Activated CD4-positive, alpha-beta T cell treated with anti-CD3 and anti-CD28 coated beads for 4 hours (primary cell): ENCODE results near the gene OR8B2.
"Not testable (repeated sequence)": the region's sequence is repeated elsewhere in the genome, so short reads cannot be mapped to it uniquely, and the experiment has no call there.

Experiments
- DNase-seq, 2 donors: peaks; one replicate each; pipeline ENCODE4 v3.0.0-alpha.2; 2020

The OR8B2 gene

GRCh38 chr11:124384399-124384798 lies at the start of gene OR8B2:
OR8B2 (minus strand) TSS chr11:124384499; CDS start chr11:124383343, 1,156 bp downstream.
- DNase-seq = no peak

- DNase-seq = no peak
Measured at GRCh38 chr11:124429599-124429998, 45.3 kb upstream of the OR8B2 start.

GRCh38 chr11:124424384-124424921 lies 40.2 kb upstream of the OR8B2 start, which contains the start of gene OR8B4:
OR8B4 (minus strand) TSS chr11:124424871; CDS start chr11:124424871, 0 bp downstream.
- DNase-seq = no peak

GRCh38 chr11:124421043-124421442 lies 36.7 kb upstream of the OR8B2 start:
- DNase-seq = no peak

- DNase-seq = no peak
Measured at GRCh38 chr11:124415356-124415923, 31.1 kb upstream of the OR8B2 start.

GRCh38 chr11:124409906-124410305 lies 25.6 kb upstream of the OR8B2 start:
- no peak for DNase-seq

DNA sequence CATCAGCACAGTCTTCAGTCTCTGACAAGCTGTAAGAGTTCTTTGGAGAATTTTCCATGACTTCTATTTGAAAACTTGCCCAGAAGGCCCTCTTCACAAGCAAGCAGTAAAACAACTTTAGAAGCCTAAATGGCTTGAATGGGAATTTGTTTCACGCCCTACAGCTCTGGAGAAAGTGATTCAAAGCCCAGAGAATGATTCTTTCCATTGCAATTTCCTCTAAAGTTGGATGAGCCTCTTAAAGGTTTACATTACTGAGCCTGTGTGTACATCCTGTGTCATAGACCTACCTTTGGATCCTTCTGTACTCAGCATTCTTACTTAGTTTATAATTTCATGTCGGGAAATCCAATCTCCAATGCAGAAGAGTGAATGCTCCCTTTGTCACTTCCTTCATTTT lies 21.3 kb upstream of the OR8B2 start:
- no peak for DNase-seq

DNA sequence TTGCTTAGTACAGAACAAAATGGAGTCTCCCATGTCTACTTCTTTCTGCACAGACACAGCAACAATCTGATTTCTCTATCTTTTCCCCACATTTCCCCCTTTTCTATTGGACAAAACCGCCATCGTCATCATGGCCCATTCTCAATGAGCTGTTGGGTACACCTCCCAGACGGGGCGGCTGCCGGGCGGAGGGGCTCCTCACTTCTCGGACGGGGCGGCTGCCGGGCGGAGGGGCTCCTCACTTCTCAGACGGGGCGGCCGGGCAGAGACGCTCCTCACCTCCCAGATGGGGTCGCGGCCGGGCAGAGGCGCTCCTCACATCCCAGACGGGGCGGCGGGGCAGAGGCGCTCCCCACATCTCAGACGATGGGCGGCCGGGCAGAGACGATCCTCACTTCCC lies 18.9 kb upstream of the OR8B2 start:
- DNase-seq = not testable (repeated sequence)

DNA sequence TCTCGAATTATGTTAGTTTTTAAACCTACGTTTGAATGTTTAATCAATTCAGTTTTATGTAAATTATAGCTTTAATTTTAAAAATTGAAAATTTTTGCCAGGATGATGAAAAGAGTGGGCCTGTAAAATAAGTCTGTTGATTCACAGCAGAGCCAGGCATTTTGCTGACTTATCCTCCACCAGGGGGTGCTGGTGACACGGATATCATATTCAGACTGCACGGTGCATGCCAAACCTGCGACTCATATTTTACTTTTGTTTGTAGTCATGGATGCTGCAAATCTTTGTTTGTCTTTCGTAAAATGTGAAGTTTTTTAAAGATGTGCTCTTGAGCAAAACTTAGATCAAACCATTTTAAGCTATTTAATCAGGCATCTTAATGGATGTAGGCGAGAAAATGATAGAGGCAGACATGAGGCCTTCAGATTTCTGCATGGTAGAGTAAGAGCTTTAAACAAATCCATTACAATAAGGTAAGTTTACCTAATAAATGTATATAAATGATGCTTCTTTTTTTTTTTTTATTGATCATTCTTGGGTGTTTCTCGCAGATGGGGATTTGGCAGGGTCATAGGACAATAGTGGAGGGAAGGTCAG lies 18.1 kb upstream of the OR8B2 start:
- peak; percentile 10 to 15 for DNase-seq

DNA sequence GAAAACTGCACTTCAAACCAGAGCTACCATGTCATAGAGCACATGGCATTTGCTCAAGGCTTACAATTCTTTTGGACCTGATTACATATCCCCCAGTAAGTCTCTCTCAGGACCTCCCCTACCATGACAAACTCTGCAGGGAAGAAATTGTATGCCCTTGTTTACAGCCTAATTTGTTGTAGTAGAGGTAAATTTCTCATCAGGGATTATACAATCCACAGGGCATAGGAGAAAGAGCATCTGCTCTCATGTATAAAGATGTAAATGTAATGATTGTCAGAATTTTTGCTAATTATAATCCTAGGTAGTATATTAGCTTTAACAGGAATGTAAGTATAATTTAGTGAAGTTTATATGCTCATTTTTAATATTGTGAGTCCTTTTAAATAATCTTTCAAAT lies 14.6 kb upstream of the OR8B2 start, which contains the start of gene OR8B3:
Gene OR8B3, minus strand, starts transcription at position 101 of the 400 bp plus-strand sequence. CDS start 1,673 bp downstream, outside the sequence.
- DNase-seq = no peak

DNA sequence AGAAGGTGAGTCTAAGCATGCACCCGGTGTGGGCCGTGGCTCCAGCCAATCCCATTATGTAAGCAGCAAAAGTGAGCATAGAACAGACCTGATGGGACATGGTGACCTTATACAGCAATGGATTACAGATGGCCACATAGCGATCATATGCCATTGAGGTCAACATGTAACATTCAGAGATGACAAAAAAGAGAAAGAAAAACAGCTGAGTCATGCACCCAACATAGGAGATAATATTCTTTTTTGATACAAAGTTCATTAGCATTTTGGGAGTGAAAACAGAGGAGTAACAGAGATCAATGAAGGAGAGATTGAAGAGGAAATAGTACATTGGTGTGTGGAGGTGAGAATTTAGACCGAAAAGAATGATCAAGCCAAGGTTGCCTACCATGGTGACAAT lies 12.5 kb upstream of the OR8B2 start:
- not testable (repeated sequence) for DNase-seq

GRCh38 chr11:124394408-124394807 lies 10.1 kb upstream of the OR8B2 start:
- no peak for DNase-seq

DNA sequence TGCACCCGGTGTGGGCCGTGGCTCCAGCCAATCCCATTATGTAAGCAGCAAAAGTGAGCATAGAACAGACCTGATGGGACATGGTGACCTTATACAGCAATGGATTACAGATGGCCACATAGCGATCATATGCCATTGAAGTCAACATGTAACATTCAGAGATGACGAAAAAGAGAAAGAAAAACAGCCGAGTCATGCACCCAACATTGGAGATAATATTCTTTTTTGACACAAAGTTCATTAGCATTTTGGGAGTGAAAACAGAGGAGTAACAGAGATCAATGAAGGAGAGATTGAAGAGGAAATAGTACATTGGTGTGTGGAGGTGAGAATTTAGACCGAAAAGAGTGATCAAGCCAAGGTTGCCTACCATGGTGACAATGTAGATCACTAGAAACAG lies 1.4 kb downstream of the OR8B2 start:
- not testable (repeated sequence) for DNase-seq

DNA sequence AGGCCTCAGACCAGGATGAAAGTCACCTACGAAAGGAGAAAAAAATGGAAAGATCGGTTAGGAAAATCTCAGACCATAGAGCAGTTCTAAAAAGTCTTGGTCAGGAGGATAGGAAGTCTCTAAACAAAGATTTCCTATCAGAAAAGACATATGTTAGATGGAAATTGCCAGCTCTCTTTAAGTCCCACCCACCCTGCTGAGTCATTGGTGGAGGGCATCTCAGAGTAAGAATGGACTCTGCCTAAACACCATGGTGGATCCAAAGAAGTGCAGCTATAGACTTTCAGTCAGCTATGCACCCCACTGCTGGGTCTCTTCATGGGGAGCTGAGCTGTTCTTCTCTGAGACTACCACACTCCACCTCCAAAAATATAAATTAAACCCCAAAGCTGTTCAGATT lies 3.7 kb downstream of the OR8B2 start:
- DNase-seq = no peak

GRCh38 chr11:124376280-124376679 lies 8.0 kb downstream of the OR8B2 start:
- no peak for DNase-seq

DNA sequence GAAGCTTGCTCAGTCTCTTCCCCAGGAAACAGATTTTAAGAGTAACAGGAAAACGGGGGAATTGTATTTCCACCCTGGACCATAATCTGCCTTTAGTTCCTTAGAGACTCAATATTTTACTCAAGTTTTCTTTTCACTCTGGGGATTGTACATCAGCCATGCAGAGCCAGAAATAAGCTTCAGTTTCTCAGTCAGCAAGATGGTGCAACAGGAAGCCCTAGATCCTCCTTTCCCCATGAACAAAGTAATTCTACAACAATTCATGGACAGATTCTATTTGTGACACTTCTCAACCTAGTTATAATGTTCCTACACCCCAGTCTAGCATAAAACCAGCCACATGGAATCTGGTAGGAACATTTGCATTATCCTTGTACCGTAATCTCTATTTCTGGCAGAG lies 24.7 kb downstream of the OR8B2 start:
- no peak for DNase-seq

GRCh38 chr11:124346311-124346955 lies 37.9 kb downstream of the OR8B2 start:
- DNase-seq = no peak

GRCh38 chr11:124344346-124344745 lies 40.0 kb downstream of the OR8B2 start:
- no peak for DNase-seq

DNA sequence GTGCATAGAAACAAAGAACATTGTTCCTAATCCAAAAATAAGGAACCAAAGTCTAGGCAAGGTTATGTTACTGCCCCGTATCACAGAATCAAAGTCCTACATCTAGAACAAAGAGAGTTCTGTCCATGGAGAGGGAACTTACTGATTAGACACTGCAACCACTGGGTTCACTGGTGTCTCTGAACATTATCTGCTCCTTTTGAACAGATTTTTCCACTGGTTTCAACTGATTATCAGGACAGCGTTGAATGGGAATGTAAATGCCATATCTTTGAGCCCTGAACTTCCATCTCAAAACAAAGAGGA lies 44.2 kb downstream of the OR8B2 start:
- DNase-seq = no peak

- DNase-seq = no peak
Measured at GRCh38 chr11:124339396-124340141, 44.7 kb downstream of the OR8B2 start.
